Left ventricle myocardium inferior (tissue), 1 donor: ENCODE measurements around the gene INSYN2B. TPM values are rescaled to one million over a fixed set of nuclear protein-coding genes. Genes with fewer than 3 reads are reported as not detected.
"Not testable (repeated sequence)": the region's sequence is repeated elsewhere in the genome, so short reads cannot be mapped to it uniquely, and the experiment has no call there.

ENCODE experiments used
- DNase-seq: peaks from one replicate; pipeline ENCODE4 v3.0.0-alpha.2; 2020
- H3K27ac ChIP-seq: fragments of 200-600 bp; replicated peaks from 2 replicates; pipeline ENCODE4 v1.8.0; 2021
- H3K27me3 ChIP-seq: fragments of 200-600 bp; 2 replicates; pipeline ENCODE4 v1.8.0; 2021; ENCODE audit warnings: low read depth
- H3K36me3 ChIP-seq: fragments of 200-600 bp; 2 replicates; pipeline ENCODE4 v1.8.0; 2021
- H3K4me1 ChIP-seq: fragments of 200-600 bp; 2 replicates; pipeline ENCODE4 v1.8.0; 2021
- H3K4me3 ChIP-seq: fragments of 200-600 bp; 2 replicates; pipeline ENCODE4 v1.8.0; 2021; ENCODE audit warnings: mild to moderate bottlenecking, moderate library complexity
- H3K9me3 ChIP-seq: fragments of 200-600 bp; replicated peaks from 2 replicates; pipeline ENCODE4 v1.8.0; 2021
- CTCF ChIP-seq: fragments of 200-600 bp; IDR thresholded peaks from 2 replicates; pipeline ENCODE4 v1.8.0; 2021; ENCODE audit warnings: antibody characterized with exemption, mild to moderate bottlenecking, borderline replicate concordance
- intact Hi-C: fragments of 100-400 bp; cut with micrococcal nuclease; formaldehyde crosslinking; loops from one replicate; pipeline ENCODE4 v1.11.0; 2022
- total RNA-seq: library from RNA; stranded (reverse); fragmentation: NEBNext Ultra II Directional; extraction: Animal tissue kit (Norgen Biotek cat#: 25700); gene quantifications from one replicate; pipeline ENCODE4 v1.2.1, GENCODE V29; 2021
- donor health status: DM: no; HTN: yes; CAD: no; lungs with severe emphysema.

Gene INSYN2B
- total RNA-seq, 1 donor from 2014 or later = 0.08 TPM

DNA sequence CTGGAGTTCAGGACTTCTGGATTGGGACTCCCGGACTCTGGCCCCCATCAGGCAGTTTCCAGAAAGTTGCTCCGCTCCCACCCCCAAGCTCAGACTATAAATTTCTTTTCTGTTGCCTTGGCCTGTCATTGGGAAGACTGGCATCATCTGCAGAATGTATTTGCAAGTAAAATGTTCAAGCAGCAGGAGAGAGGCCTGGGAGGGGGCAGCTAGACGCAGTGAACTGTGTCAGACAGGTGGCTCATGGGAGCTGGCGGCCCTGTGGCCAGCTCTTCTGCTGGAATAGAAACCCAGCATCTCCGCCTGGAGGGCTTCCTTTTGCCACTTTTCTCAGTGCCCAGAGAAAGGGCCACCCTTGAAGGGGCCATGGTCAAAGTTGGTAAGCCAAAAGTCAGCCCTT is 16.0 kb downstream of the INSYN2B start:
- Histone ChIP-seq H3K36me3 (no peaks in the 10 kb centered on the region), H3K27me3 (peaks cover 22% of the 10 kb centered on the region), H3K4me1 (no peaks in the 10 kb centered on the region), H3K9me3 (no peaks in the 10 kb centered on the region), H3K4me3 (no peak overlapping the region), H3K27ac (no peak overlapping the region)
- no peak for TF ChIP-seq CTCF
- no peak for DNase-seq
- intact Hi-C loops = no loop called here

DNA sequence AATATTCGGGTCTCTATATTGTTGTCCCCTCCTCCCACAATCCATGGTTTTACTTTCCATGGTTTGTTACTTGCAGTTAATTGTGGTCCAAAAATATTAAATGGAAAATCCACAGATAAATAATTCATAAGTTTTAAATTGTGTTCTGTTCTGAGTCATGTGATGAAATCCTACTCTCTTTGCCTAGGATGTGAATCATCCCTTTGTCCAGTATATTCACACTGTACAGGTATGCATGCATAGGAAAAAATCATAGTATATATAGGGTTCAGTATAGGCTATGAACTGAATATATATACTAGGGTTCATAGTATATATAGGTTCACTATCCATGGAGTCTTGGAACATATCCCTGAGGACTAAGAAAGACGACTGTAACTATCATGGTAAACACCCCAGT is 19.6 kb downstream of the INSYN2B start:
- Histone ChIP-seq H3K36me3 (no peaks in the 10 kb centered on the region), H3K4me3 (no peak overlapping the region), H3K27me3 (peaks cover 25% of the 10 kb centered on the region), H3K27ac (no peak overlapping the region), H3K9me3 (no peaks in the 10 kb centered on the region), H3K4me1 (no peaks in the 10 kb centered on the region)
- no peak for DNase-seq
- intact Hi-C loops = no loop called here
- TF ChIP-seq CTCF = no peak

- DNase-seq = no peak
- H3K4me1 ChIP-seq = no peaks in the 10 kb centered on the region
- peaks cover 49% of the 10 kb centered on the region for H3K27me3 ChIP-seq
- no peak for TF ChIP-seq CTCF
- no peak overlapping the region for H3K27ac ChIP-seq
- no peak overlapping the region for H3K4me3 ChIP-seq
- intact Hi-C loops = no loop called here
- no peaks in the 10 kb centered on the region for H3K36me3 ChIP-seq
- no peaks in the 10 kb centered on the region for H3K9me3 ChIP-seq
Measured at GRCh38 chr5:169958278-169958677, 22.0 kb downstream of the INSYN2B start.

GRCh38 chr5:169956756-169957155 is 23.5 kb downstream of the INSYN2B start:
- DNase-seq = no peak
- H3K27me3 ChIP-seq = peaks cover 63% of the 10 kb centered on the region
- H3K27ac ChIP-seq = no peak overlapping the region
- H3K4me3 ChIP-seq = no peak overlapping the region
- intact Hi-C loops = no loop called here
- H3K36me3 ChIP-seq = no peaks in the 10 kb centered on the region
- TF ChIP-seq CTCF = no peak
- H3K9me3 ChIP-seq = no peaks in the 10 kb centered on the region
- no peaks in the 10 kb centered on the region for H3K4me1 ChIP-seq

GRCh38 chr5:169956126-169956525 is 24.2 kb downstream of the INSYN2B start:
- no peak for TF ChIP-seq CTCF
- H3K36me3 ChIP-seq = no peaks in the 10 kb centered on the region
- intact Hi-C loops = no loop called here
- no peak overlapping the region for H3K27ac ChIP-seq
- no peak for DNase-seq
- H3K4me1 ChIP-seq = no peaks in the 10 kb centered on the region
- no peaks in the 10 kb centered on the region for H3K9me3 ChIP-seq
- peaks cover 68% of the 10 kb centered on the region for H3K27me3 ChIP-seq
- H3K4me3 ChIP-seq = no peak overlapping the region

DNA sequence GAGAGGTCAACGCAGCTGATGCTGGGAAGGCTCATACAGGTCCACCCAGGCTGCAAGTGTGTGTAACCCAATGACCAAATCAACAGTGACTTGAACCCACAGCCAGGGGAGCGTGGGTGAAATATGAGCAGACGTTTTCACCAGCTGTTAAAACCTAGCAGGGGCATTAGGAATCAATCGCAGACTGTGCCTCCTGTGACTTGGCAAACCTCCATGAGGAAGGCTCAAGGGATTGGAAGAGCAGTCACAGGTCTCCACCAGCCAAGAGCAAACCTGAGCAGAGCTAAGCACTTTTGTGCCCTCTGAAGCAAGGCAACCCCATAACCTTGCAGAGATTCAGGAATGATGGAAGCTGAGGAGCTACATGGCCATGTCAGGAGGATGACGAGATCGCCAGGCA is 25.5 kb downstream of the INSYN2B start:
- no peak overlapping the region for H3K27ac ChIP-seq
- DNase-seq = no peak
- peaks cover 75% of the 10 kb centered on the region for H3K27me3 ChIP-seq
- no peaks in the 10 kb centered on the region for H3K9me3 ChIP-seq
- no peaks in the 10 kb centered on the region for H3K36me3 ChIP-seq
- H3K4me1 ChIP-seq = no peaks in the 10 kb centered on the region
- TF ChIP-seq CTCF = no peak
- intact Hi-C loops = no loop called here
- H3K4me3 ChIP-seq = no peak overlapping the region

DNA sequence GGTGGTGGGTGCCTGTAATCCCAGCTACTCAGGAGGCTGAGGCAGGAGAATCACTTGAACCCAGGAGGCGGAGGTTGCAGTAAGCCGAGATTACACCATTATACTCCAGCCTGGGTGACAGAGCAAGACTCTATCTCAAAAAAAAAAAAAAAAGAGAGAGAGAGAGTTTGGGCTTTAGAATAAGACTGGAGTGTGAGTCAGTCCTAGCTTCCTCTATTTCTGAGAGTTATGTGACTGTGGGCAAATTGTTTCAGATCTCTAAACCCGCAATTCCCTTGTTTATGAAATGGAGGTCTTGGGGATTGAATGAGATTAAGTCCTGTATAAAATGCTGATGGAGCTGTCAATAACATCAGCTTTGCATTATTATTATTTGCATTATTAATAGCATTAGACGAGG is 27.1 kb downstream of the INSYN2B start:
- H3K36me3 ChIP-seq, DNase-seq, H3K9me3 ChIP-seq, H3K4me1 ChIP-seq, intact Hi-C loops, H3K4me3 ChIP-seq, H3K27ac ChIP-seq: not testable (repeated sequence)
- H3K27me3 ChIP-seq = peaks cover 79% of the 10 kb centered on the region
